Measurements from ENCODE around the gene STUM.
A peak's percentile ranks its signal among the peaks of the same experiment; 100 is the strongest.

STUM gene

GRCh38 chr1:226563666-226564065 lies 15.1 kb downstream of the STUM start:
- DNase-seq, result no peak

- DNase-seq, result no peak
Observed at GRCh38 chr1:226565476-226565875, 16.9 kb downstream of the STUM start.

- DNase-seq, result no peak
Observed at GRCh38 chr1:226566234-226566633, 17.7 kb downstream of the STUM start.

- DNase-seq, result no peak
Observed at GRCh38 chr1:226566760-226567159, 18.2 kb downstream of the STUM start.

GRCh38 chr1:226568077-226568831 lies 19.7 kb downstream of the STUM start:
- DNase-seq, result no peak

GRCh38 chr1:226568975-226569741 lies 20.6 kb downstream of the STUM start:
- DNase-seq, result no peak

- DNase-seq, result no peak
Observed at GRCh38 chr1:226569879-226570547, 21.4 kb downstream of the STUM start.

GRCh38 chr1:226571893-226572292 lies 23.3 kb downstream of the STUM start:
- peak; percentile 96 for DNase-seq

GRCh38 chr1:226572325-226572726 lies 23.8 kb downstream of the STUM start:
- peak; percentile 96 for DNase-seq

GRCh38 chr1:226574044-226574443 lies 25.5 kb downstream of the STUM start:
- no peak for DNase-seq

- DNase-seq, result no peak
Observed at GRCh38 chr1:226574591-226575435, 26.2 kb downstream of the STUM start.

- DNase-seq, result no peak
Observed at GRCh38 chr1:226575436-226575720, 26.8 kb downstream of the STUM start.

GRCh38 chr1:226575739-226576378 lies 27.3 kb downstream of the STUM start:
- DNase-seq, result peak; percentile 46

GRCh38 chr1:226576601-226577000 lies 28.0 kb downstream of the STUM start:
- DNase-seq, result no peak

GRCh38 chr1:226577401-226578180 lies 29.0 kb downstream of the STUM start:
- DNase-seq, result no peak

GRCh38 chr1:226578946-226579578 lies 30.5 kb downstream of the STUM start:
- no peak for DNase-seq

GRCh38 chr1:226579781-226580323 lies 31.3 kb downstream of the STUM start:
- no peak for DNase-seq

GRCh38 chr1:226580625-226581270 lies 32.2 kb downstream of the STUM start:
- DNase-seq, result no peak

GRCh38 chr1:226581650-226582330 lies 33.2 kb downstream of the STUM start:
- no peak for DNase-seq

- no peak for DNase-seq
Observed at GRCh38 chr1:226582966-226583365, 34.4 kb downstream of the STUM start.
